ENCODE data around the gene C2CD3.

- no peak for TF ChIP-seq POLR2A (IDR thresholded peaks at IDR 0.05)
- no peak for TF ChIP-seq CTCF (IDR thresholded peaks at IDR 0.05)
These were observed 133.5 kb downstream of the C2CD3 start for GRCh38 chr11:74037309-74037708.

Data from esophagus squamous epithelium (tissue), 4 donors.